Parathyroid adenoma (tissue), 2 donors: ENCODE data around the gene SYT11.
A peak's percentile ranks its signal among the peaks of the same experiment; 100 is the strongest.

Experiments used
- H2AFZ ChIP-seq: fragments of 300-600 bp; sonication (generic); one replicate; pipeline ENCODE4 v1.7.0; 2017; ENCODE audit warnings: antibody characterized with exemption, mild to moderate bottlenecking
- H3K27ac ChIP-seq: fragments of 300-600 bp; sonication (generic); one replicate; pipeline ENCODE4 v1.7.0; 2017
- H3K27me3 ChIP-seq: fragments of 300-600 bp; sonication (generic); one replicate; pipeline ENCODE4 v1.7.0; 2017; ENCODE audit warnings: low read length; ENCODE audit not compliant: control insufficient read depth, insufficient read depth
- H3K36me3 ChIP-seq: fragments of 300-600 bp; sonication (generic); one replicate; pipeline ENCODE4 v1.7.0; 2017; ENCODE audit warnings: low read length; ENCODE audit not compliant: control insufficient read depth, insufficient read depth
- H3K4me1 ChIP-seq: fragments of 300-600 bp; sonication (generic); one replicate; pipeline ENCODE4 v1.7.0; 2017; ENCODE audit warnings: control low read depth
- H3K4me2 ChIP-seq: fragments of 300-600 bp; sonication (generic); one replicate; pipeline ENCODE4 v1.7.0; 2017; ENCODE audit warnings: low read length
- H3K4me3 ChIP-seq: fragments of 300-600 bp; sonication (generic); one replicate; pipeline ENCODE4 v1.7.0; 2017; ENCODE audit warnings: low read depth, low read length
- H3K79me2 ChIP-seq: fragments of 300-600 bp; sonication (generic); one replicate; pipeline ENCODE4 v1.7.0; 2017; ENCODE audit warnings: control low read depth
- H3K9ac ChIP-seq: fragments of 300-600 bp; sonication (generic); one replicate; pipeline ENCODE4 v1.7.0; 2017; ENCODE audit warnings: mild to moderate bottlenecking
- H3K9me3 ChIP-seq: fragments of 300-600 bp; sonication (generic); one replicate; pipeline ENCODE4 v1.7.0; 2017; ENCODE audit warnings: low read length; ENCODE audit not compliant: control insufficient read depth
- TF ChIP-seq, protein P1 (sequence below): fragments of 300-600 bp; sonication (generic); IDR thresholded peaks from one replicate; pipeline ENCODE4 v1.7.0; 2017; ENCODE audit warnings: antibody characterized with exemption, mild to moderate bottlenecking
- donor health status: primary hyperparathyroidism.

The SYT11 gene

DNA sequence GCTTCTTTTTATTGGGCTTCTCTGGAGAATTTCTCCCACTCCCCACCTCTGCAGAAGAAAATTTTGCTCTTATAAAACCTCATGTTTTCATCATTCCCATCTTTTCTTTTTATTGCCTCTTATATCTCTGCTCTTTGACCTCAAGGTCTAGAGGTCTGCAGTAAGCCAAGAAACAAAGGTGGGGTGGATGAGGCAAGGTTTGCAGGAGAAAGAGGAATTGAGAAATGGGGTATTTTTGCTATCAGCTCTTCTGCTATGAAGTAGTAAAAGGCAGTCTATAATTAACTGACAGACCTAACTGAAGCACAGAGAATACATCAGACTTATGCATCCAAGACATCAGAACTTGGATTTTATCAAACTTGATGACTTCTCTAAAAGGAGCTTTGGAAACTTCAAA, 22.9 kb downstream of the SYT11 start:
- Histone ChIP-seq H3K4me2 (no peak overlapping the region), H3K36me3 (no peaks in the 10 kb centered on the region), H3K4me1 (no peaks in the 10 kb centered on the region), H3K9me3 (no peaks in the 10 kb centered on the region), H3K27me3 (no peaks in the 10 kb centered on the region), H3K4me3 (no peak overlapping the region), H3K27ac (no peak overlapping the region), H2AFZ (no peak overlapping the region), H3K79me2 (no peaks in the 10 kb centered on the region), H3K9ac (no peak overlapping the region)
- TF ChIP-seq, protein P1, sequence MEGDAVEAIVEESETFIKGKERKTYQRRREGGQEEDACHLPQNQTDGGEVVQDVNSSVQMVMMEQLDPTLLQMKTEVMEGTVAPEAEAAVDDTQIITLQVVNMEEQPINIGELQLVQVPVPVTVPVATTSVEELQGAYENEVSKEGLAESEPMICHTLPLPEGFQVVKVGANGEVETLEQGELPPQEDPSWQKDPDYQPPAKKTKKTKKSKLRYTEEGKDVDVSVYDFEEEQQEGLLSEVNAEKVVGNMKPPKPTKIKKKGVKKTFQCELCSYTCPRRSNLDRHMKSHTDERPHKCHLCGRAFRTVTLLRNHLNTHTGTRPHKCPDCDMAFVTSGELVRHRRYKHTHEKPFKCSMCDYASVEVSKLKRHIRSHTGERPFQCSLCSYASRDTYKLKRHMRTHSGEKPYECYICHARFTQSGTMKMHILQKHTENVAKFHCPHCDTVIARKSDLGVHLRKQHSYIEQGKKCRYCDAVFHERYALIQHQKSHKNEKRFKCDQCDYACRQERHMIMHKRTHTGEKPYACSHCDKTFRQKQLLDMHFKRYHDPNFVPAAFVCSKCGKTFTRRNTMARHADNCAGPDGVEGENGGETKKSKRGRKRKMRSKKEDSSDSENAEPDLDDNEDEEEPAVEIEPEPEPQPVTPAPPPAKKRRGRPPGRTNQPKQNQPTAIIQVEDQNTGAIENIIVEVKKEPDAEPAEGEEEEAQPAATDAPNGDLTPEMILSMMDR: no peak

DNA sequence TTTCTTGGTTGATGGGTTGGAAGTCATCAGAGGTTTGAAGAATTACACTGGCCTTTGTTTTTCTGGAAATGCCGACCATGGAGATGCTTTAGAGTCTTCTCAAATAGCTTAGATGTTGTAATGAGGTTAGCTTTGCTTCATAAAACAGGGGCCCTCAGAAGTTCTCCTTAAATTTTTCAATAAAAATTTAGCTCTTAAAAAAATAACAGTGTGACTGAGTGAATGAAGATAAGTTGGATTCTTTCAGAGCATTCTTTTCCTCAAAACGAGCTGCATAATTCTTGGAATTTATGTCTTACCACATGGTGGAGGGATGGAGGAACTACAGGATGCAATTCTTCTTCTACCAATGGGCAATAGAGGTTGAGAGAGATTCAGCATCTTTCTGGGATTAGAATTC, 23.4 kb downstream of the SYT11 start:
- Histone ChIP-seq H3K27ac (no peak overlapping the region), H3K79me2 (no peaks in the 10 kb centered on the region), H3K9ac (no peak overlapping the region), H3K4me3 (no peak overlapping the region), H3K9me3 (no peaks in the 10 kb centered on the region), H3K4me2 (no peak overlapping the region), H3K27me3 (no peaks in the 10 kb centered on the region), H2AFZ (no peak overlapping the region), H3K36me3 (no peaks in the 10 kb centered on the region), H3K4me1 (no peaks in the 10 kb centered on the region)
- TF ChIP-seq, protein P1: no peak

DNA sequence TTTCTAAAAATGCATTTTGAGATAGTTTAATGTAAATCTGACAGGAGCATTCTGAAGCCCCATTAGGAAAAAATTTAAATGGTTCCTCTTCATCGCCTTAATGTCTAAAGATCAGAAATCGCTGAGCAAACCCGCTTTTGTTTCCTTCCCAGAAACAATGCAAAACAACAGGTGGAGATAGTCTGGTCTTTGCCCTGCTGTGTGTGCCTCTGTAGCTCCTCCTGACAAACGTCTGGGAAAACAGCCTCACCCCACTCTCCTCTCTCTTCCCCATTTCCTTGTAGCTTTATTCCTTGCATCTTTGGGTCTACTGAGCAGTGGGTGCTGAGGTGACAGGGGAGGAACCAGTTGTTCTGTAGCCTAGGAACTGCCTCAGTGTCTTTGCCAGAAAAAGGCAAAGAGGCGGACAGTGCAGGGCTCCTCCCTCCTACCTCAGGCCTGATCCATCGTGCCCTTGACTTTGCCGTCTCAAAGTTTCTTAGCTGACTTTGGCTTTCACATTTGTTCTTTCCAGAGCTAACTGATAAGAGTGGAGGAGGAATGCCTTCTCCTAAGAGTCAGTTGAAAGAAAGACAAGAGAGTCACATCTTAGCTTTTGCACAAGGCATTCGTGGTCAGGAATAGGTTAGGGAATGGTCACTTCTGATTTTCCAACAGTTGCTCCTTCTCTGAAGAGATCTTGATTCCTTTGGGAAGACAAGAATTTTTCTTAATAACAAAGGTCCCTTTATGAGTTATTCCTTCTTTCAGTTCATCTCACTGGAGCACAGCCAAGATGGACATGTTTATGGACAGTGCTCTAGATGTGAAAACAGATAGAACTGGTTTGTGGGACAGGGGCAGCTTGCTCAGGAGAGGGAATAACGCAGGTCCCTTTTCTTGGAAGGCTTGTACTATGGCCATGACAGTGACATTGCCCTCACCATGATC, 24.9 kb downstream of the SYT11 start:
- H3K4me3 ChIP-seq: no peak overlapping the region
- no peak overlapping the region for H3K4me2 ChIP-seq
- no peaks in the 10 kb centered on the region for H3K36me3 ChIP-seq
- H3K9me3 ChIP-seq: no peaks in the 10 kb centered on the region
- H3K9ac ChIP-seq: no peak overlapping the region
- H3K27ac ChIP-seq: peak overlapping the region; percentile 18
- TF ChIP-seq, protein P1: no peak
- H3K27me3 ChIP-seq: no peaks in the 10 kb centered on the region
- peak overlapping the region; percentile 59 for H2AFZ ChIP-seq
- H3K4me1 ChIP-seq: no peaks in the 10 kb centered on the region
- no peaks in the 10 kb centered on the region for H3K79me2 ChIP-seq

DNA sequence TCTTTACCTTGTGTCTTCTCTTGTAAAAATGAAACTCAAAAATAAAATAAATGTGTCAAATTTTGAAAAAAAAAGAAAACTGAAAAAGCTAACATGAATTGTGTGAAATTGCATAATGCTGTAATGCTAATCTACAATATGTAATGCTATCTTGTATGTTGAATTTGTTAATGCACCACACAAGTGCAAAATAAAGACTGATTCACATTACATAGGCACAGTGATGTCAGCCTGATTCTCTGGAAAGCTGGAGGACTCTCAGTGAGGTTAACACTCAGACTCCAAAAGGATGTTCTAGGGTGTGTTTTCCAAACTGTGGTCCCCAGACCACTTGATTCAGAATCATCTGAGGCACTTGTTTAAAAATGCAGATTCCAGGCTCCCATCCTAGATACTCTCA, 25.6 kb downstream of the SYT11 start:
- H3K27me3 ChIP-seq: no peaks in the 10 kb centered on the region
- H3K4me2 ChIP-seq: no peak overlapping the region
- no peak overlapping the region for H3K9ac ChIP-seq
- H2AFZ ChIP-seq: no peak overlapping the region
- no peaks in the 10 kb centered on the region for H3K4me1 ChIP-seq
- no peaks in the 10 kb centered on the region for H3K36me3 ChIP-seq
- no peaks in the 10 kb centered on the region for H3K9me3 ChIP-seq
- TF ChIP-seq, protein P1: no peak
- H3K27ac ChIP-seq: peak overlapping the region; percentile 18
- H3K79me2 ChIP-seq: no peaks in the 10 kb centered on the region
- no peak overlapping the region for H3K4me3 ChIP-seq

DNA sequence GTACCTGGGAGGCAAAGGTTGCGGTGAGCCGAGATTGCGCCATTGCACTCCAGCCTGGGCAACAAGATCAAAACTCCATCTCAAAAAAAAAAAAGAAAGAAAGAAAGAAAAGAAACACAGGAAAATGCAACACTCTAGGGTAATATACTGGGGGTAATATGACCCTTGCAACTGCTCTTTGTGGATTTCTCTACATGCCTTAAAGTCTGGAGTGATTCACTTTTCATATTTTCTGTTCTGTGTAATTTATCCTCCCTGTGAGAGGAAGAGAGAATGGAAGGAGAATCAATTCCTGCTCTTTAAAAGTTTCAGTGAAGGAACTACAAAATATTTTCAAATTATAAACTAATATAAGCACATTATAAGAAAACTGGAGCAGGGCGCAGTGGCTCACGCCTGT, 29.1 kb downstream of the SYT11 start:
- no peak overlapping the region for H3K4me3 ChIP-seq
- no peak overlapping the region for H2AFZ ChIP-seq
- no peaks in the 10 kb centered on the region for H3K36me3 ChIP-seq
- TF ChIP-seq, protein P1: no peak
- H3K4me1 ChIP-seq: no peaks in the 10 kb centered on the region
- H3K79me2 ChIP-seq: no peaks in the 10 kb centered on the region
- H3K27me3 ChIP-seq: no peaks in the 10 kb centered on the region
- no peak overlapping the region for H3K9ac ChIP-seq
- no peaks in the 10 kb centered on the region for H3K9me3 ChIP-seq
- H3K4me2 ChIP-seq: no peak overlapping the region
- H3K27ac ChIP-seq: no peak overlapping the region
